DMS53 treated with DMSO at 0.1 percent for 48 hours (cell line): ENCODE data around the gene PRDM15.

Experiments
- DNase-seq: peaks from one replicate; lab custom pipeline; 2025; ENCODE audit not compliant: unreplicated experiment; lab: John Stamatoyannopoulos, UW

Gene PRDM15

DNA sequence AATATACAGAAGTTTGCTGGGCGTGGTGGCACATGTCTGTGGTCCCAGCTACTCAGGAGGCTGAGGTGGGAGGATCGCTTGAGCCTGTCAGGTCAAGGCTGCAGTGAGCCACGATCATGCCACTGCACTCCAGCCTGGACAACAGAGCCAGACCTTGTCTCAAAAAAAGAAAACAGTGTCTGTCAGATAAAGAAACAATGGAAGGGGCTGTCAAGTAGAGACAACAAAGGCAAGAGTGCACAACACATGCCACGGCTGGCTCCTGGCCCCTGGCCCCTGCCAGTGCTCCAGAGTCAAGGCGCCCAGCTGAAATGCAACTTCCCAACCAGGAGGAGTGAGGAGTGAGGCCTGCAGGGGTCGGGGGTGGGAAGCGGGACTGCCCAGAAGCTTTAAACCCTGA is 32.6 kb downstream of the PRDM15 start:
- DNase-seq = no peak

DNA sequence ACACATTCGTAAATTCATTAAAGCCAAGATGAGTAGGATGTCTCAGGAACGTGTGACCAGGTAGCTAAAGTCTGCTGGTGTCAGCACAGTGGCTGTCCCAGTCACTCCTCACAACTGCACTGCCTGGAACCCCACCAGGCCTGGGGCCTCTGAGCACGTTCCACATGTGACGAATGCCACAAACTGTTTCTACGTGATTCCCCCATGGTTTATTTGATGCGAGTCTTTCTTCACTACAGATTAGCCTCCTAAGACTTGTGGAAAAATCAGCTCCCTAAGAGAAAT is 33.2 kb downstream of the PRDM15 start:
- DNase-seq = no peak

DNA sequence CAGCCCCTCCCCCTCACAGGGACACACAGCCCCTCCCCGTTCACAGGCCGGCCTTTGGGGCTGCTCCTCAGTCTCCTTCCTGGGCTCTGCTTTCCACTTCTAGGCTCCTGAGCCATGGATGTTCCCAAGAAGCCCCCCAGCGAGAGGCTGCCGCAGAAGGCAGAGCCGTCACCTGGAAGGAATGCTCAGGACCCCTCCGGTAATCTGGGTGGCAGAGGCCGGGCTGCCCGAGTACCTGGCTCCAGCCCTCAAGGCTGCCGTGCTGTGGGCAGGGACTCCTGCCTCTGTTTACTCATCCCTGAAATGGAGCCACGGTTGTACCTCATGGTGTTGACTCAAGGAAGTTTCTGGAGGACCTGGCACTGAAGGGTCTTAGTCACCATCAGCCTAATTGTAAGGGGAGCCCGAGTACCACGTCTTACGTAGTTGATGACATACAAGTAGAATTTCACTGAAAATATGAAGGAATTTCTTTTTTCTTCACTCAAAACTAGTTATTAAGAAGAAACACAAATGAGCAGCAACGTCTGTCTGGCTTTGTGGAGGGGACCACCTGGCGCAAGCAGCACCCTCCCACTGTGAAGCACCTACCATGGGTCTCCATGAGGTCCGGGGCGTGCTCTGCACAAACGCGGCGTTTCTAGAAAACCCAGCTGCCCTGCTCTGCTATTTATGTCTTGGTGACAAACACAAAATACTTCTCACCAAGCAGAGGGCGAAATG is 33.7 kb downstream of the PRDM15 start:
- no peak for DNase-seq

DNA sequence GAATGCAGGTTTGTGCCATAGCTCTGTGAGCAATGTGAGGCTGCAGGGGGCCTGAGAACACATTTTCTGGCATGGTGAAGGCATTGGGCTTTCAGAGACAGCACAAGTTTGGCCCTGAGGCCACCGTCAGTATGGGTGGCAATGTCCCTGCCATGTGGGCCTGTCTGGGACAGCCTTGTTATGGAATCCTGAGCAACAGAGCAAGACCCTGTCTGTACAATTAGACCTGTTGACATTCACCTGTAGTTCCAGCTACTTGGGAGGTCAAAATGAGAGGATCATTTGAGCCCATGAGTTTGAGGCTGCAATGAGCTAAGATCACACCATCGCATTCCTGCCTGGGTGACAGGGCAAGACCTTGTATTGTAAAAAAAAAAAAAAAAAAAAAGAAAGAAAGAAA is 35.6 kb downstream of the PRDM15 start:
- no peak for DNase-seq

DNA sequence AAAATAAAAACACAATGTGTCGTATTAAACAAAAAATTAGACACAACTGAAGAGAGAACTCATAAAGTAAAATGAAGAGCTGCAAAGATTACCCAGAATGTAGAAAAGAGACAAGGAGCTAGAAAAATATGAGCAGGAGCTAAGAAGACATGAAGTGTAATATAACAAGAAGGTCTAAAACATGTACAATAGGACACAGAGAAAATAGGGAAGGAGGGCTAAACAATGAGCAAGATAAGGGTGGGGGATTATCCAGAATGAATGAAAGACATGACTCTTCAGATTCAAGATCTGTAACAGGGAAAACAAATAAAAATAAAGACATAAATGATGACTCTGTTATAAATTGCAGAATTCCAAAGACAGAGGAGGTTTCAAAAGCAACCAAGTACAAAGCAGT is 38.3 kb downstream of the PRDM15 start:
- no peak for DNase-seq

DNA sequence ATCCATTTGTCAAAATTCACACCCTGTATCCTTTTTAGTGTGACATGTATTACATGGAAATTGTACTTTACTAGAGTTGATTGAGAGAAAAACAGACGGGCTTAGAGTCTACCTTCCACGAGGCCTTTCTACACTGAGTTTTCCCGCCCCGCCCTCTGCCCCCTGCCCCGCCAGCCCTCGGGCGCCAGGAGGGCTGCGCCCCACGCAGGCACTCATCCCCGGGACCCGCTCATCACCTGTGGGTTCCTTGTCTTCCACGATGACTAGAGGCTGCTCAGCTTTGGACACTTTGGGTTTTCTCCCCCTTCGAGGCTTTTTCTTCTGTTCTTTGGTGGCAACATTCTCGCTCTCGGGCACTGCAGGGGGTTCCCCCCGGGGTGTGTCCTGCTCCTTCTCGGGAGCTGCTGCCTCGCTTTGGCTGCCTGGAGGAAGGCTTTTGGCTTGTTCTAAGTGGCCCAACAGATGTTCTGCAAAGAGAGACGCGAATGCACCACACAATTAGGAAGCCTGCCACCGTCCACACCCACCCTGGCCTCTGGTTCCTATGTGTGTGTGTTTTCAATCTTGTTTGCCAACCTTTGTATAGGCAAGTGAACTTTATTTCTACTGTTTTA is 39.6 kb downstream of the PRDM15 start:
- no peak for DNase-seq

DNA sequence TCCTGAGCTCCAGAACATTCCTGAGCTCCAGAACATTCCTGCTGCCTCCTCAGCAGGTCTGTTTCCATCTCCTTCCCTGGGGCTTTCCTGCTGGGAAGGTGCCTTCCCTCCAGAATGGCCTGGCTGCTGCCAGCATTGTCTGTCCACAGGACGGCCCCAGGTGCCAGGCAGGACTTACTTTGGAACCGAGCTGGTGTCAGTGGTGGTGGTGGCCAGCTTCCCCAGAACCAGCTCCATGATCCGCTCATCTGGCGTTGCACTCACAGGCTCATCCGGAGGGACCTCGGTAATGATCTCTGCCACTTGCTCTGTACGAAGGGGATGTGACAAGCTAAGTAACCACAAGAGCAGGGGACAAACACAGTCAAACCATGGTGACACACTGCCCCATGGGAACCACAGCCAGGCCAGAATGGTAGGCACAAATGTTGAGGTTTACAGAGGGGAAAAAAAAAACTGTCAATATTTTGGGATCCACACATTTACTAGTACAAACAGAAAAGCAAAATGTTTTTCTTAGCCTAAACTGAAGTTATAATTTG is 41.3 kb downstream of the PRDM15 start:
- DNase-seq = no peak

DNA sequence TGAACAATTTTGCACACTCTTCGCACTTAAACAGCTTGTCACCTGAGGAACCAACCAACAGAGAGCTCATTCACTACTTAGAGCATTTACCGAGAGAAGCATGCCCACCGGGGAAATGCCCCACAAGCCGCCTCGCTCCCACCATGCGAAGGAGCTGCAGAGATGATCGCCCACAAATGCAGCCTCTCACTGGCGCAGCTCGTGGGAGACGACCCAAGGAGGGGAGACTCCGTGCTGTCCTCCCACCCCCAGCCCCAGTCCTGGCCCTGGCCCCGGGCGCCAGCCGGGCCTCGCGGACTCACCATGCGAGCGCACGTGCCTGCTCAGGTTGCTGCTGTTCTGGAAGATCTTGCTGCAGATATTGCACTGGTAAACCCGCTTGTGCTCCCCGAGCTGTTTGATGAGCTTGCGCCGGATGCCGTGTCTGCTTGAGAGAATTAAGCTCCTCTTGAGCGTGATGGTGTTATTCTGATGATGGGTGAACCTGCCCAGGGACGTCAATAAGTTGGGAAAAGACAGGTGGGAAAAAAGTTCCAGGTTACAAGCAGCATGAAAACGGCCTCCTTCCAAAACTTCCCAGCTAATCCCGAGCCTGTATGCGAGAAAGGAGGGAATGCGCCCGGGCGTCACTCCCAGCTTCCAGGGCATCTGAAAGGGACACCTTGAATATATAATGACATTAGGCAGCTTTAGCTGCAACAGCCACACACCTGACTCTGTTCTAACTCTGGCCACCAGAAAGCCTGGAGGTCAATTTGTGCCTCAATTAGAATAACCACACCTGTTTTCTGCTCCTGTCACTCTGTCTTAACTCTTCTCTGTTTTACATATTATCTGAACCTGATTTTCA is 42.8 kb downstream of the PRDM15 start:
- DNase-seq = no peak

DNA sequence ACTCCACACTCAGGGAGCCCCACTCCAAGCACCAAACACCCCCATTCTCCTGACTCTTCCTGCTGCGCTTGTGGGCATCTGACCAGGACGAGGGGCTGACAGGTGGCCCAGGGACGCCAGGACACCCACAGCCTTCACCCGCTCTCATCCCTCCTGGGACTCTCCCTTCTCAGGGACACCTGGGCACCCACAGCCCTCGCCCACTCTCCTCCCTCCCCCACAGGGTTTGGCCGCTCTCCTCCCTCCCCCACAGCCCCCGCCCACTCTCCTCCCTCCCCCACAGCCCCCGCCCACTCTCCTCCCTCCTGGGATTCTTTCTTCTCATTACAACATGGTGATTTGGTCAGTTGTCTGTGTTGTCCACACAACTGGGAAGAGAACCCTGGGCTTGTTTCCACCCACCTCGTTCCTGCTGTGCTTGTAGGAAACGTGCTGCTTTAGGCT is 43.4 kb downstream of the PRDM15 start:
- DNase-seq = no peak

DNA sequence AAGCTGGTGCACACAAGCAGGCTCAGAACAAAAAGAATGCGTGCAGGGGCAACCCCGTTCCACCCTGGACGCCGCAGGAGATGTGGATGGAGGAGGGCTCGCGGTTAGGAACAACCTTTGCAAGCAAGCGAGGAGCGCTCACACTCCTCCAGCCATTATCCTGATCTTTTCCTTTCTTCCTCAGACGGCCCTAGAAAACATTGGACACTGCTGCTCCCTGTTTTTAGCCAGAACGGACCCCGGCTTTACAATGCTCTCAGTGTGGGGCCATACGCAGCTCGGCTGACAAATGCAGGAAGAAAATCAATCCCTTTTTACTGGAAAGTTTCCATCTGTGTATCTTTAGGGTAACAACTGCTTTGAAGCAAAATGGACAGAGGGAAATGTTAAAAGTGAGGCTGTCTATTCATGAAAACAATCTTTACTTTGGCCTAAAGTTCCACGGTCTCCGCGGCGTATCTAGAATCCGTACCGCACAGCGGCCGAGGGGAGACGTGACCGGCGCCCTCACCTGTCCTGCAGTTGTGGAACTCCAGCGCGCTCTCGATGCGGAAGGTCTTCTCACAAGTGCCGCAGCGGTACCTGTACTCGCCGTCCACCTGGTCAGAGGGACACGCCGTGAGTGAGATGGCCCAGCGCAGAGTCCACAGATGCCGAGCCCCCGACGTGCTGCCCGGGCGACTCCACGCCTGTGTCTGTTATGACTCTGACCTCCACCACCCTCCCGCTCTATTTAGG is 44.0 kb downstream of the PRDM15 start:
- DNase-seq = no peak

DNA sequence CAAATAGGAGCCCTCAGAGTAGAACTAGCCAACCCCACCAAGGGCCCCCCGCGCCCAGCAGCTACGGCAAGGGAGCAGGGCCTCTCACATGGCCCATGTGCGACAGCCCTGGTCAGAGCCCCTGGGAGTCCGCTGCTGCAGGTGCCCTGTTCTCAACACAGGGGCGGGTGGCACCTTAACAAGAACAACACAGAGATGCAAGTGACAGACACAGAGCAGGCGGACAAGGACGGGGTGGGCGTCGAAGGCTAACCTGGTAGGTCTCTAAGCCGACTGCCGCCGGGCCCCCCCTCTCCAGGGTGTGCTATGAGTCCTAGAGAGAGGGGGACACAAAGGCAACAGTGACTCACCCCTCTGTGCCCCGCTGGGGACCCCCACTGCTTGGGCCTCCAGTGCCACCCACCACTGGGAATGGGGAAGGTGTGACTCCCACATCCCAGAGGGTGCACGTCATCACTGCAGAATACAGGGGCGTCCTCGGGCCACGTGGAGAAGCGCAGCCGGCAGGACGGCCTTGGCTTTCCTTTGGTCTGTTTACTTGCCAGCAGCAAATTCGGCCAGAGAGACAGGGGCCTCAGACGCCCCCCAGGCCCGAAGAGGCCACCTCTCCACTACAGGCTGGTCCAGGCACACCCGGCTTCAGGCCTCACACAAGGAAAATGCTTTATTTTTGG is 44.8 kb downstream of the PRDM15 start:
- no peak for DNase-seq

DNA sequence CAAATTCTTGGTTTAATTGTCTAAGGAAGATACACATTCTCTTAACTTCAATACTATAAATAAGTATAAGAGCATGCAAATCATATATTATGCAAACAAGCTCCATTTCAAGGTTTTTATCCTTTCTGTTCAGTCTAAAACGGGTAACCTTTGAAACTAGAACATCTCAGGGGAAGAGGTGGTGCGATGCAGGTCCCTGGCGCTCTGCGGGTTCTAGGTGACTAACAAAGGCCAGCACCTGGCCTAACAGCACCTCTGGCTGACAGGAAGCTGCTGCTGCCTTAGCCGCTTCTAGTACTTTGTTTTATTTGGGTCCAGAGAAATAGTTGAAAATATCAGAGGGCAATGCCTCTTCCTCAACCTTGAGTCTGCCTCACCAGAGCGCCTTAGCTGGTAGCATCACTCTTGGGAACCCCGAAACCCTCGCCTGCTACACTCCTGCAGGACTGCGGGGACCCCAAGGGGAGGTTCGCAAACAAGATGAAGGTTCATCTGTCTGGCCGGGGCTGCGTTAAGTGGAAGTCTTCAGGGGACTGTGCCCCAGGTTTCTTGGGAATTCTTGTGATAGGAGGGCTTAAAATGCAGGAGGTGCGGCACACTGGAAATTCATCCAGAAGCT is 45.5 kb downstream of the PRDM15 start:
- no peak for DNase-seq

DNA sequence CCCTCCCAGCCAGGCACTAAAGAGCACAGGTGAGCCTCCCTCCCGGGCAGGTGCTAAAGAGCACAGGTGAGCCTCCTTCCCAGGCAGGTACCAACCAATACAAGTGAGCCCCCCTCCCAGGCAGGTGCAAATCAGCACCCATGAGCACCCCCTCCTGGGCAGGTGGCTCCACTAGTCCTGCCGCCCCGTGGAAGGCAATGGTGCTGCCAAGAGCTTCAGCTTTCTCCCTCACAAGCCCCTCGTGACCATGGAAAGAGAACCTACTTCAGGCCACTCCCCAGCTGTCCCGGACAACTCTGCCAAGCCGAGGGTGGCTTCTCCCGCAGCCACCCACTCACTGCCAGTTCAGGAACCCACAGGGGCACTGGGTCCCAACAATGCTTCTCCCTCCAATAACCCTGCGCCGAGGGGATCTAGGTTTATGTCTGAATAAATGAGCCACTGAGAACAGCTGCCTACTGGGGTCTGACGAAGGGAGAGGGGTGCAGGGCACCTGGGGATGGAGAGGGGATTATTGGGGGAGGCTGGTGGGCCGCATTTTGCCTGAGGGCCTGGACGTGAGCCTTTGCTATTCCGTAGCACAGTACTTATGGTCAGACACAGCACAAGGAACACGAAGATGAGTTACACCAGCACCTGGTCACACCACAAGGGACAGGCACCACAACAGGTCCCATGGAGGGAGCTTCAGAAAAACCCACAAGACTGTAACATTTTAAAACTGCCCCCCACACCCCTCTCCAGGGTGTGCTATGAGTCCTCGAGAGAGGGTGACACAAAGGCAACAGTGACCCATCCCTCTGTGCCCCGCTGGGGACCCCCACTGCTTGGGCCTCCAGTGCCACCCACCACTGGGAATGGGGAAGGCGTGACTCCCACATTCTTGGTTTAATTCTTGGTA is 46.3 kb downstream of the PRDM15 start:
- DNase-seq = no peak

DNA sequence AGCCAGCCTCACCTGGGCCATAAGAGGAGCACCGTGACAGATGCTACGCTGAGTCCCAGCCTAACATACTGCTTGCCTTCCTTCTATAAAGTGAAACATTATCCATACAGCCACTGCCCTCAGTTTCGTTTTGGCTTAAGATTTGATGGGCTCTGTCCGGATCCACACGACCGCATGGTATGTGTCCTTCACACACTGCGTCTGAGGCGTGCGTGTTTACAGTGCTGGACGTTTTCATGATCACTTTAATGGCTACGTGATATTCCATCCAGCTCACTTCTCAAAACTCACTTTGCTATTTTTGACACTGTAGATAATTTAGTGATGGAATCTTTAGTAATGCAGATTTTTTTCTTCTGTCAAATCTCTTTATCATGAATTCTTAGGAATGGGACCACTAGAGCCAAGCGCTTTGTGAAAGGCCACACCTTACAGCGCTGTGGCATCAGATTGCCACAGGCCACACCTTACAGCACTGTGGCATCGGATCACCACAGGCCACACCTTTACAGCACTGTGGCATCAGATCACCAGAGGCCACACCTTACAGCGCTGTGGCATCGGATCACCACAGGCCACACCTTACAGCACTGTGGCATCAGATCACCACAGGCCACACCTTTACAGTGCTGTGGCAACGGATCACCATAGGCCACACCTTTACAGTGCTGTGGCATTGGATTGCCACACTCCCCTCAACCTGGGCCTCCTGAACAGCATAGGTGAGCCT is 47.1 kb downstream of the PRDM15 start:
- no peak for DNase-seq

DNA sequence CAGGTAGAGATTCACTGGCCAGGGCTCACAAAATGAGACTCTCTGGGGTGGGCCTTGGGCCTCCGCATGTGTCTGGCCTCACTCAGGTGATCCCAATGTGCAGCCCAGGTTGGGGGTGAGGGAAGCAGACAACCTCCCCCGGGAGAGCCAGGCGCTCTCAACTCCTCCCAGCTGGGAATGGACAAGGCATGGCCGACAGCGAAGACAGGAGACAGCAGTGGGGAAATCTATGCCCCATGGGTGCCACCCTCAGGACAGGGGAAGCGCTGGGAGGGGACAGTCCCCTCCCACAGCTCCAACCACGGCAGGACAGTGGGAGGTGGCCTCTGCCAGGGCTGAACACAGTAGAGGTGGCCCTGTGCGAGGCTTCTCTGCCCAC is 47.7 kb downstream of the PRDM15 start:
- DNase-seq = no peak

DNA sequence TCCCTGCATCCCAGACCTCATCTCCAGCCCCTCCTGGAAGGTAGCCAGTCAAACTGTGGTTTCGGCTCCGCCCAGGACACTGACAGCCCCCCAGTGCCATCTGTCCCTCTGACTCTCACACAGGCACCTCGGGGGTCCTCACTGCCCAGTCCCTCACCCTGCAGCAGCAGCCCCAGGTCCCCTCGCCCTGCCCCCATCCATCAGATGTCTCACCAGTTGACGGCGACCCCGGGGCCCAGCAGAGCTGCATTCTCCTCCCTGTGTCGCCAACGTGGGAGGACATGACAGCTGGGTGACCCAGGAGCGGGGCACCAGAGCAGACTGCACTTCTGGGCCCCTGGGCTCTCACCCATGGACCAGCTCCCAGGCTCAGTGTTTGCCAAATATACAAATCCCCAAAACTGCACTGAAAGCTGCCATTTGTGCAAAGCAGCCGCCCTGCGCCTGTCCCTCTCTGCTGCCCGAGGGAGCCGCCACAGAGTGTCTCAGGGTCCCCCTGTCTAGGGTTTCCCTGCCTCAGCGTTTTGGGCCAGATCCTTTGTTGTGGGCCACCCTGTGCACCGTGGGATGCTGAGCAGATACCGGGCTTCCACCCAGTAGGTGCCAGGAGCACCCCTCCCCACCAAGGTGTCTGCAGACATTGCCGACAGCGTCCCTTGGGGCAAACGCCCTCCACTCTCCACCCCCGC is 48.2 kb downstream of the PRDM15 start:
- DNase-seq = no peak

DNA sequence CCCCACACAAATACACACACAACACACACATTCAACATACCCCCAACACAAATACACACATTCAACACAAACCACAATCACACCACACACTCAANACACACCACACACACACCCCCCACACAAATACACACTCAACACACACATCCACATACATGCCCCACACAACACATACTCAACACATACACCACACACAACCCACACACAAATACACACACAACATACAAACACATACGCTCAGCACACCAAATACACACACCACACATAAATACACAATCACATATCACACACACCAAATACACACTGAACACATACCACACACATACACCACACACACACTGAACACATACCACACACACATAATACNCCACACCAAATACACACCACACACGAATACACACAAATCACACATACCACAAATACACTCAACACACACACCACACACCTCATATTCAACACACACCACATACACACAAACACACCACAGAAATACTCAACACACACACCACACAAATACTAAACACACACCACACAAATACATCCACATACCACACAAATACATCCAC is 48.9 kb downstream of the PRDM15 start:
- no peak for DNase-seq

DNA sequence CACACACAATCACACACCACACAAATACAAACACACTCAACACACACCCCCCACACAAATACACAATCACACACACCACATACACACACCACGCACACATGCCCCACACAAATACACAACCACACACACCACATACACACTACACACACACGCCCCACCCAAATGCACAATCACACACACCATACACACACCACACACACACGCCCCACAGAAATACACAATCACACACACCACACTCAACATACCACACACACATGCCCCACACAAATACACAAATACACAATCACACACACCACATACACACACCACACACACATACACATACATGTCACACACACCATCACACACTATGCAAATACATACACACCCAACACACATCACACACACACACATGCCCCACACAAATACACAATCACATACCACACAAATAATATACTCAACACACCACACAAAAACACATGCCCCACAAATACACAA is 50.2 kb downstream of the PRDM15 start:
- DNase-seq = no peak
